Measurements from ENCODE around the gene GPR68. TPM values are rescaled to one million over a fixed set of nuclear protein-coding genes. Genes with fewer than 3 reads are reported as not detected.

The GPR68 gene
- total and polyA plus RNA-seq, 2 experiments from 2014 or later, result 0.20 to 0.42 TPM

GRCh38 chr14:91280129-91280528, 35.6 kb upstream of the GPR68 start:
- H3K4me1 ChIP-seq (ENCODE audit: insufficient read depth), result peaks cover 19% of the 10 kb centered on the region
- 89% methylated on average over 5 of the region's 5 CpGs for WGBS (ENCODE audit: low lambda C conversion rate, missing lambda C conversion rate)
- H3K9me2 ChIP-seq (replicated peaks; ENCODE audit: insufficient read depth), result no peaks in the 10 kb centered on the region
- H3K27ac ChIP-seq, result no peak overlapping the region
- no peaks in the 10 kb centered on the region for H3K9me3 ChIP-seq (ENCODE audit: low read depth)
- peaks cover 3% of the 10 kb centered on the region for H3K36me3 ChIP-seq (replicated peaks; ENCODE audit: insufficient read depth, low read depth)
- no peak for DNase-seq (ENCODE audit: low spot score)
- no peaks in the 10 kb centered on the region for H3K79me2 ChIP-seq
- no peak overlapping the region for H2AFZ ChIP-seq
- no peak for TF ChIP-seq CTCF (IDR thresholded peaks at IDR 0.05; ENCODE audit: poor library complexity)
- no peak for TF ChIP-seq EZH2 (IDR thresholded peaks at IDR 0.05; ENCODE audit: borderline replicate concordance)
- TF ChIP-seq EZH2phosphoT487 (IDR thresholded peaks at IDR 0.05; ENCODE audit: low read depth, severe bottlenecking, unreplicated experiment), result no peak
- no peaks in the 10 kb centered on the region for H3K27me3 ChIP-seq
- H3K4me3 ChIP-seq, result no peak overlapping the region
- H3K4me2 ChIP-seq, result no peak overlapping the region
- no peaks in the 10 kb centered on the region for H4K20me1 ChIP-seq (ENCODE audit: insufficient read depth, poor library complexity, severe bottlenecking)

GRCh38 chr14:91279354-91279753, 34.9 kb upstream of the GPR68 start:
- H3K36me3 ChIP-seq (replicated peaks; ENCODE audit: insufficient read depth, low read depth), result peaks cover 3% of the 10 kb centered on the region
- no peaks in the 10 kb centered on the region for H3K27me3 ChIP-seq
- no peak overlapping the region for H2AFZ ChIP-seq
- H3K27ac ChIP-seq, result no peak overlapping the region
- 86% methylated on average over 10 of the region's 10 CpGs for WGBS (ENCODE audit: low lambda C conversion rate, missing lambda C conversion rate)
- TF ChIP-seq EZH2 (IDR thresholded peaks at IDR 0.05; ENCODE audit: borderline replicate concordance) (no peak), CTCF (IDR thresholded peaks at IDR 0.05; ENCODE audit: poor library complexity) (no peak), EZH2phosphoT487 (IDR thresholded peaks at IDR 0.05; ENCODE audit: low read depth, severe bottlenecking, unreplicated experiment) (no peak)
- H3K4me2 ChIP-seq, result no peak overlapping the region
- no peaks in the 10 kb centered on the region for H3K9me3 ChIP-seq (ENCODE audit: low read depth)
- H3K4me1 ChIP-seq (ENCODE audit: insufficient read depth), result peaks cover 12% of the 10 kb centered on the region
- no peak for DNase-seq (ENCODE audit: low spot score)
- no peaks in the 10 kb centered on the region for H3K79me2 ChIP-seq
- no peaks in the 10 kb centered on the region for H4K20me1 ChIP-seq (ENCODE audit: insufficient read depth, poor library complexity, severe bottlenecking)
- H3K4me3 ChIP-seq, result no peak overlapping the region
- H3K9me2 ChIP-seq (replicated peaks; ENCODE audit: insufficient read depth), result no peaks in the 10 kb centered on the region

- no peak for TF ChIP-seq EZH2 (IDR thresholded peaks at IDR 0.05; ENCODE audit: borderline replicate concordance)
- TF ChIP-seq EZH2phosphoT487 (IDR thresholded peaks at IDR 0.05; ENCODE audit: low read depth, severe bottlenecking, unreplicated experiment), result no peak
- TF ChIP-seq CTCF (IDR thresholded peaks at IDR 0.05; ENCODE audit: poor library complexity), result no peak
- no peaks in the 10 kb centered on the region for H4K20me1 ChIP-seq (ENCODE audit: insufficient read depth, poor library complexity, severe bottlenecking)
- H3K9me3 ChIP-seq (ENCODE audit: low read depth), result no peaks in the 10 kb centered on the region
- no peak for DNase-seq (ENCODE audit: low spot score)
- WGBS (ENCODE audit: low lambda C conversion rate, missing lambda C conversion rate), result 92% methylated on average over 5 of the region's 5 CpGs
- H3K79me2 ChIP-seq, result no peaks in the 10 kb centered on the region
- H2AFZ ChIP-seq, result no peak overlapping the region
- no peak overlapping the region for H3K4me2 ChIP-seq
- H3K36me3 ChIP-seq (replicated peaks; ENCODE audit: insufficient read depth, low read depth), result peaks cover 3% of the 10 kb centered on the region
- no peak overlapping the region for H3K27ac ChIP-seq
- no peaks in the 10 kb centered on the region for H3K27me3 ChIP-seq
- H3K4me3 ChIP-seq, result no peak overlapping the region
- H3K4me1 ChIP-seq (ENCODE audit: insufficient read depth), result peaks cover 1% of the 10 kb centered on the region
- H3K9me2 ChIP-seq (replicated peaks; ENCODE audit: insufficient read depth), result no peaks in the 10 kb centered on the region
Observed at GRCh38 chr14:91278383-91278715, 33.8 kb upstream of the GPR68 start.
